Stimulated activated CD4-positive, alpha-beta T cell treated with anti-CD3 and anti-CD28 coated beads, TNF-alpha, amount 100 ng/mL, for 48 hours (primary cell): ENCODE measurements around the gene MRTFB.

Source experiments
- DNase-seq, 3 donors: peaks; one replicate each; pipeline ENCODE4 v3.0.0-alpha.2; 2020; ENCODE audit warnings: low read depth in 3 of 3

MRTFB gene

GRCh38 chr16:14062261-14062660 is 8.9 kb upstream of the MRTFB start:
- DNase-seq = no peak

GRCh38 chr16:14063618-14064581 is 7.2 kb upstream of the MRTFB start:
- DNase-seq = no peak

GRCh38 chr16:14069818-14070217 is 1.3 kb upstream of the MRTFB start:
- DNase-seq = no peak

- no peak for DNase-seq
Measured at GRCh38 chr16:14070555-14070876, 603 bp upstream of the MRTFB start.

GRCh38 chr16:14071576-14072271 is 605 bp downstream of the MRTFB start:
- DNase-seq = peak in 1 of 3 donors; percentile 7

- DNase-seq = no peak
Measured at GRCh38 chr16:14072360-14072759, 1.2 kb downstream of the MRTFB start.

GRCh38 chr16:14074544-14074943 is 3.4 kb downstream of the MRTFB start:
- DNase-seq = no peak

- no peak for DNase-seq
Measured at GRCh38 chr16:14077918-14078317, 6.8 kb downstream of the MRTFB start.

- DNase-seq = no peak
Measured at GRCh38 chr16:14086477-14086876, 15.4 kb downstream of the MRTFB start.

GRCh38 chr16:14087181-14087580 is 16.1 kb downstream of the MRTFB start:
- no peak for DNase-seq

GRCh38 chr16:14087590-14088154 is 16.6 kb downstream of the MRTFB start:
- DNase-seq = no peak

GRCh38 chr16:14088155-14088753 is 17.1 kb downstream of the MRTFB start:
- DNase-seq = no peak

- DNase-seq = no peak
Measured at GRCh38 chr16:14089283-14089823, 18.2 kb downstream of the MRTFB start.

- no peak for DNase-seq
Measured at GRCh38 chr16:14092561-14092960, 21.4 kb downstream of the MRTFB start.

GRCh38 chr16:14095883-14096551 is 24.9 kb downstream of the MRTFB start:
- DNase-seq = no peak

- DNase-seq = no peak
Measured at GRCh38 chr16:14097182-14097959, 26.3 kb downstream of the MRTFB start.

GRCh38 chr16:14098081-14098480 is 27.0 kb downstream of the MRTFB start:
- no peak for DNase-seq

- DNase-seq = no peak
Measured at GRCh38 chr16:14100825-14101224, 29.7 kb downstream of the MRTFB start.

- DNase-seq = no peak
Measured at GRCh38 chr16:14101415-14101814, 30.3 kb downstream of the MRTFB start.

- no peak for DNase-seq
Measured at GRCh38 chr16:14102925-14103720, 32.0 kb downstream of the MRTFB start.
